Fibroblast of pulmonary artery (primary cell): ENCODE results near the gene TMEM233.

Source experiments
- DNase-seq: peaks from one replicate; pipeline ENCODE4 v3.0.0-alpha.2; 2010; ENCODE audit warnings: low read depth
- H3K4me3 ChIP-seq: replicated peaks from 2 replicates; pipeline ENCODE4 v1.5.1; 2011; ENCODE audit warnings: low read depth, mild to moderate bottlenecking, control low read depth, low read length, moderate library complexity
- TF ChIP-seq, protein P1 (sequence below): IDR thresholded peaks from 2 replicates; pipeline ENCODE4 v1.5.1; 2011; ENCODE audit warnings: mild to moderate bottlenecking, control low read depth, low read length, inconsistent platforms; ENCODE audit errors: missing control alignments

The TMEM233 gene

DNA sequence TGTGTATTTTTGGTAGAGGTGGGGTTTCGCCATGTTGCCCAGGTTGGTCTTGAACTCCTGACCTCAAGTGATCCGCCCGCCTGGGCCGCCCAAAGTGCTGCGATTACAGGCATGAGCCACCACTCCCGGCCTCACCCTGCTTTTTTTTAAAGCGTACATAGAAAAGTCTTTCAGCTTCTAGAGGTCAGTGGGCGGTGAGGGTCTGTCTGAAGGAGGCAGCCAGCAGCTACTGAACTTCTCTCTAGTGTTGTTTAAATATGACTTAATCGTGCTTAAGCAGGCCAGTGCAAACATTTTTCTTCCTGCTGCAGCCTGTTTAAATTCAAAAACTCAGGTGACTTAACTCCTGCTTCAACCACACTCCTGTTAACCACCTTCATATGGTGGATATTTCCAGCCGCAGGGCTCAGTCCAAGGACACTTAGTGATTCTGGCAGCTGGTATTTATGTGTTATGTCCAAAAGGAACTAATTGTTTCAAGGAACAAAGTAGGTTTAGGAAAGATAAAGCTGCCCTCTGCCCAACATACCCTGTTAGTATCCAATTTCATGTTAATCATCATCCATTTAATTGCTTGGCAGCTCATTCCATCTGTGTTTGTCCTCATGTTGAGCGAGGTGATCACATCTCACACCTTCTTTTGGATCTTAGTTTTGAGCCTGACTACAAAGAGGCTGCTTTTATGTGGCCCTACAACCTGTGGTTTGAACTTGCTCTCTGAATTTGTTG, 76.3 kb downstream of the TMEM233 start:
- H3K4me3 ChIP-seq = no peak overlapping the region
- TF ChIP-seq, protein P1, sequence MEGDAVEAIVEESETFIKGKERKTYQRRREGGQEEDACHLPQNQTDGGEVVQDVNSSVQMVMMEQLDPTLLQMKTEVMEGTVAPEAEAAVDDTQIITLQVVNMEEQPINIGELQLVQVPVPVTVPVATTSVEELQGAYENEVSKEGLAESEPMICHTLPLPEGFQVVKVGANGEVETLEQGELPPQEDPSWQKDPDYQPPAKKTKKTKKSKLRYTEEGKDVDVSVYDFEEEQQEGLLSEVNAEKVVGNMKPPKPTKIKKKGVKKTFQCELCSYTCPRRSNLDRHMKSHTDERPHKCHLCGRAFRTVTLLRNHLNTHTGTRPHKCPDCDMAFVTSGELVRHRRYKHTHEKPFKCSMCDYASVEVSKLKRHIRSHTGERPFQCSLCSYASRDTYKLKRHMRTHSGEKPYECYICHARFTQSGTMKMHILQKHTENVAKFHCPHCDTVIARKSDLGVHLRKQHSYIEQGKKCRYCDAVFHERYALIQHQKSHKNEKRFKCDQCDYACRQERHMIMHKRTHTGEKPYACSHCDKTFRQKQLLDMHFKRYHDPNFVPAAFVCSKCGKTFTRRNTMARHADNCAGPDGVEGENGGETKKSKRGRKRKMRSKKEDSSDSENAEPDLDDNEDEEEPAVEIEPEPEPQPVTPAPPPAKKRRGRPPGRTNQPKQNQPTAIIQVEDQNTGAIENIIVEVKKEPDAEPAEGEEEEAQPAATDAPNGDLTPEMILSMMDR = no peak
- no peak for DNase-seq

DNA sequence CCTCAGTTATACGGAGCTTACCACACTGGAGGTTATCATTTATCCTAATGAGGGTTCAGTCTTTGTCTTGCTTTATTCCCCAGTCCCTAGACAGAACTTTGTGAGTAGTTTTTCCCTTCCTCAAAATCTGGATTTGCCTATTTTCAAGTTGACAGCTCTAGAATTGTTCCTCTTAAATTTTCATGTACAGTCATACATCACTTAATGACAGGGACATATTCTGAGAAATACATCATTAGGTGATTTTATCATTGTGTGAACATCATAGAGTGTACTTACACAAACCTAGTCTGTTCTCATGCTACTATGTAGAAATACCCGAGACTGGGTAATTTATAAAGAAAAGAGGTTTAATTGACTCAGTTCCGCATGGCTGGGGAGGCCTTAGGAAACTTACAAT, 77.5 kb downstream of the TMEM233 start:
- TF ChIP-seq, protein P1 = no peak
- DNase-seq = no peak

DNA sequence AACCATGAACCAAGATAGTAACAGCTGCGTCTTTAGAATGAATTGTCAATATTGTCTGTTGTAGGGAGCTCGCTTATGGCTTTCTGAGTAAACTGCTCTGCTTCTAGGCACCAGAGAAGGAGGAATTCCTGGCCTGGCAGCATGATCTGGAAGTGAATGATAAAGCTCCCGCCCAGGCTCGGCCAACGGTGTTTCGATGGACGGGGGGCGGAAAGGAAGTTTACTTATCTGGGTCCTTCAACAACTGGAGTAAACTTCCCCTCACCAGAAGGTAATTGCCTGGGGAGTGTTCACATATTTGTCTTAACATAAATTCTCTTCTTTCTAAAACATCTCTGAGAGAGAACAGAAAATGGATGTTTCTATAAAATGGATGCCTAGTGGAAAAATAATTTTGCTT, 78.6 kb downstream of the TMEM233 start:
- no peak for DNase-seq
- H3K4me3 ChIP-seq = no peak overlapping the region
- TF ChIP-seq, protein P1 = no peak

More for the DNA sequence above, 77.5 kb downstream of the TMEM233 start:
- H3K4me3 ChIP-seq = no peak overlapping the region

DNA sequence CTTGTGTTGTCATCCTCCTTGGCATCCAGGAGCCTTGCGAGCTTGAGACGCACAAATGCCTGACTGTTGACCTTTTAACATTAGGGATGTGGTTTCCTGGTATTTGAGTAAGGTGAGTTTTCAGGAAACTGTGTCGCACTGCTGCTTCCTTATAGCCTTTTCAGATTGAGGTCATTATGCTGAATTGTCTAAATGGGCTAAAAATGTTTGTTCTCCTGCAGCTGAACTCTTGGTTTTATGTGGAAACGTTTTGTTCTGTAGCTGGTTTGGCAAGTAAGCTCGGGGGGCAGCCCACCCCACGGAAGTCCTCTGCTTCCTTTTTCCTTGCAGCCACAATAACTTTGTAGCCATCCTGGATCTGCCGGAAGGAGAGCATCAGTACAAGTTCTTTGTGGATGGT, 80.1 kb downstream of the TMEM233 start:
- TF ChIP-seq, protein P1 = no peak
- DNase-seq = no peak
- no peak overlapping the region for H3K4me3 ChIP-seq

DNA sequence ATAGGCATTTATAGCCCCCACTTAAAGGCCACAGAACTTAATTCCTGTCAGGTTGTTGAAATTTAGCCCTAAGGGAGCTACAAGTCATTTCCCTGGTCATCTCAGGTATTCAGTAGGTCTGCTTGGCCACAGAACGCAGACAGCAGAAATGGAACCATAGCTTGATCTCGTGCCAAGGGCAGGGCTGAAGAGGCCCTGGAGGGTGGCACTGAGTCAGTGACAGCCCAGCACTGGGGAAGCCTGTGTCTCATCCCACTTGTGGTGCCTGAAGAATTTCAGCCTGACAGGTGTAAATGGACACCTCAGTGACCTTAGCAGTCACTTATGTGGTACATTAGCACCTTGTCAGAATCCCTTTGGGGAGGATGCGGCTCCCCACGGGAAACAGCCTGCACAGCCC, 81.0 kb downstream of the TMEM233 start:
- no peak overlapping the region for H3K4me3 ChIP-seq
- DNase-seq = no peak
- TF ChIP-seq, protein P1 = no peak

DNA sequence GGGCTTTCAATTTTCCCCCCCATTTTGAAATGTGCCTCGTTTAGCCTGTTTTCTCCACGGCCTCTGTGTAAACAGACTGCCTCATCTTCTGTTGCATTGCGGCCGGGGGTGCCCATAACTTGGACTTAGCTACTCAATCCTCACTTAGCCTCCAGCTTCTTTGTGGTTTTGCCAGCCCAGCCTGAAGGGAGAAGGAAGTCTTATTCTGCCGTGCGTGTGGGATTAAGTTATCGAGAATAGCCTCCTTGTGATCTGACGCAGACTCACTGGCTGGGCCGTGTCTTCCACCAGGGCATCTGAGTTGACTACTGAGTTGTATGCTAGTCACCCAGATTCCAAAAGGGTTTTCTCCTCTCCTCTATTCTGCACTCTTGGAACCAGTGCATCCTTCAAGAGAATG, 82.4 kb downstream of the TMEM233 start:
- TF ChIP-seq, protein P1 = no peak

DNA sequence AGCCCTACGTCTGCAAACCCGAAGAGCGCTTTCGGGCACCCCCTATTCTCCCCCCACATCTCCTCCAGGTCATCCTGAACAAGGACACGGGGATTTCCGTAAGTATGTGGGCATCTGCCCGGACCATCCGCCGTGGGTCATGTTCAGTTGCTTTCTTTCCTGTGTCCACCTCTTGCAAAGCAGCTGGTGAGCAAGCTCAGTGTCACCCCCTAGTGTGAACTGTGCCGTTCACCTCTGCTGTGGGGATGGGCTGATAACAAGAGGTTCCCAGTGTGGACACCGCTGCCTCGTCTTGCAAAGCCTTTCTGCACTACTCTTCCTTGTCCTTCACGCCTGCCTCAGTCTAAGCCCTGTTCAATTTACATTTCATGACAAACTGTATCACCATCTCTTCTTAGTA, 83.0 kb downstream of the TMEM233 start:
- no peak overlapping the region for H3K4me3 ChIP-seq
- DNase-seq = no peak
- TF ChIP-seq, protein P1 = no peak

More for the DNA sequence above, 82.4 kb downstream of the TMEM233 start:
- DNase-seq = no peak
- H3K4me3 ChIP-seq = no peak overlapping the region
